GM12873 (cell line): ENCODE measurements around the gene PCARE.

Source experiments
- CTCF ChIP-seq: IDR thresholded peaks from 2 replicates; pipeline ENCODE4 v1.5.1; 2012; ENCODE audit warnings: low read depth, mild to moderate bottlenecking, moderate library complexity, low read length, control low read depth; ENCODE audit not compliant: insufficient read depth; ENCODE audit errors: missing control alignments

Gene PCARE

GRCh38 chr2:29044459-29044858, 29.9 kb downstream of the PCARE start:
- no peak for TF ChIP-seq CTCF

GRCh38 chr2:29042561-29043075, 31.7 kb downstream of the PCARE start:
- no peak for TF ChIP-seq CTCF

- no peak for TF ChIP-seq CTCF
Measured at GRCh38 chr2:29041161-29041660, 33.1 kb downstream of the PCARE start.

GRCh38 chr2:29040552-29040951, 33.8 kb downstream of the PCARE start:
- TF ChIP-seq CTCF = no peak

GRCh38 chr2:29039718-29040480, 34.4 kb downstream of the PCARE start:
- TF ChIP-seq CTCF = no peak

GRCh38 chr2:29035016-29035745, 39.1 kb downstream of the PCARE start:
- TF ChIP-seq CTCF = no peak

GRCh38 chr2:29033656-29034055, 40.7 kb downstream of the PCARE start:
- TF ChIP-seq CTCF = no peak
